NCI-H2107 treated with DMSO at 0.1 percent for 48 hours (cell line): Measurements from ENCODE around the gene AVEN.

Source experiments
- DNase-seq: peaks from one replicate; lab custom pipeline; 2025; ENCODE audit not compliant: unreplicated experiment; lab: John Stamatoyannopoulos, UW

Gene AVEN

GRCh38 chr15:33915571-33916407 is 123.2 kb downstream of the AVEN start:
- DNase-seq = peak; percentile 74

DNA sequence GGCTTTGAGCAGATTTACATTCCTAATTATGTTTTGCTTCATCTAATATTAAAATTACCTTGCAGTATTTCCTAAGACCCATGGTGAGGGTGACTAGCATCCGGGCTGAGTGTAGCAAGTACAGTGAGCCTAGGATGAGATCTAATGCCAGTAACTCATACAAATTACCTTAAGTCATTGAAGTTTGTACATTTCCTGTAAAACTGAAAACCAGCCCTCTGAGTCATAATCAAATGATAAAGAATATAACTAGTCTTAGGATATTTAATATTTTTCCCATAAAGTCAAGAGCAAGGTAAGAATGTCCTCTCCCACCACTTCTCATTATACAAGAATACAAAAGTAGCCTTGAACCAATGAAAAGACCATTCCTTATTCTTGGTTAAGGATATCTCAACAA is 125.5 kb downstream of the AVEN start:
- no peak for DNase-seq

DNA sequence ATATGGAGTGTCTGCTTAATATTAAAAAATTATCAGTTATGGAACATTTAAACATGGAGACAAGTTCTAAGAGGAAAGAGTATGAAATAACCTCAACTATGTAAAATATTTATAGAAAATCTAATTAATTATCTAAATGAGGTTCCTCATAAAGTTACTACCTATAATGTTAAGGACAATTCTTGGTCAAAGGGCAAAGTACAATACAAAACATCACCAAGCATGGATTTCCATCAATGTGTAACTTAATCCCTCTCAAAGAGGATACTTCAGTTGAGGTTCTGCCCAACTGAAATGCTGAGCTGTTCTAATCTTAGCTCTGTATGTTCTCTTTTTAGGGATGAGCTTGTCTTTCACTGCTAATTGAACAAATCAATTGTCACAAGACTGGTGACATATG is 126.7 kb downstream of the AVEN start:
- DNase-seq = no peak

DNA sequence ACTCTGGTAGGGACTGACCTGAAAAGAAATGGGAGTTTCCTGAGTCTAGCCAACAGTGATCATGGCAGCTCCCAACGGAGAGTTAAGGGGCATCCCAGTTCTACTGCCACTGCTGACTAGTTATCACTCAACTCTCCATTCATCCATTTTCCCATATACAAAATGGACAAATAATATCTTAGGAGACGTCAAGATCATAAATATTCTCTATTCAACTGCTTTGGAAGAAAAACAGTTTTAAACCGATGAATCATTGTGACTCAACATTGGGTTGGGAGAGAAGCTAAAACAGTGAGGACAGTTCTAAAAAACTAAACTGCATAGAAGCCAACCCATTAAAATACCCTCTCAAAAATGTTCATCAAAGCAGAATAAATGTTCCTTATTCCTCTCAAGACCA is 128.3 kb downstream of the AVEN start:
- DNase-seq = no peak

- no peak for DNase-seq
These were observed 130.6 kb downstream of the AVEN start for GRCh38 chr15:33908406-33908805.

DNA sequence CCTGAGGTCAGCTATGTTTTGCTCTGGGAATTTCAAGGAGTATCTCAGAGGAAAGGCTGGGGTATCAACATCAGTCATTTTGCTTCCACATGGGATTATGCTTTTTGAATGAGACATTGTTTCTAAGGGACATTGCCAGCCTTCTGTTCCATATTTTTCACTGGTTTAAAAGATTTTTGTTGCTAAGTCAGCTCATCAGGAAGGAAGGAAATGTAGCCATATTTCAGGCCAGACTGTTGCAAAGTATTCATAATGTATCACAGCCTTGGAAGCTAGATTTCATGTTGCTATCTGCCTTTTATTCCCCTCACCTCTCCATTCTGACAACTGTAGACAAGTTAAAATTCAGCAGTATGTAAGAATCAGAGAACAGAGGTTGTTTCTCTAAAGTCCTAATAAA is 131.7 kb downstream of the AVEN start:
- DNase-seq = no peak

- no peak for DNase-seq
These were observed 135.3 kb downstream of the AVEN start for GRCh38 chr15:33903661-33904060.

DNA sequence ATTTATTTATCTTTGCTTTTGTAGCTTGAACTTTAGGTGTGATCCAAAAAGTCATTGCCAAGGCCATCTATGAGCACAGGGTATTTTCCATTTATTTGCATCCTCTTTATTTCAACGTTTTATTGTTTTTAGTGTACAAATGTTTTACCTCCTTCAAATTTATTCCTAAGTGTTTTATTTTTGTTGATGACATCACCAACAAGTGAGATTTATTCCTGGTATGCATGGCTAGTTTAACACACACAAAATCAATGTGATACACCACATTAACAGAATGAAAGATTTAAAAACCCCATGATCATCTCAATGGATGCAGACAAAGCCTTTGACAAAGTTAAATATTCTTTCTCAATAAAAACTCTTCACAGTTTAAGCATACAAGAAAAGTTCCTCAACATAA is 137.0 kb downstream of the AVEN start:
- DNase-seq = no peak

DNA sequence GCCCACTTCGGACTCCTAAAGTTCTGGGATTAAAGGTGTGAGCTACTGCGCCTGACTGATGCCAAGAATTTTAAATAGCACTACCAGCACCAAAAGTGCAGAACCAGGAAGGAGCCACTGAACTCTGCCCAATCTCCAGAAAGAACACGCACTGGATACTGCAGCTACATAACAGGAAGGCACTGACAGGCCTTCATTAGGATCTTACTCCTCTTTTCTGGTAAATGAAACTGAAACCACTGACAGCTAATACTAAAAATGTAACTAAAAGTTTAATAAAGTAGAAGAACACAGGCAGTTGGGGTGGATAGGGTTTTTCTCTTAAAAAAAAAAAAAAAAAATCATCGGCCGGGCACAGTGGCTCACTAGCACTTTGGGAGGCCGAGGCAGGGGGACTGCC is 144.8 kb downstream of the AVEN start:
- no peak for DNase-seq

- peak; percentile 64 for DNase-seq
These were observed 150.8 kb downstream of the AVEN start for GRCh38 chr15:33888176-33888575.

GRCh38 chr15:33882921-33883320 is 156.1 kb downstream of the AVEN start:
- no peak for DNase-seq

DNA sequence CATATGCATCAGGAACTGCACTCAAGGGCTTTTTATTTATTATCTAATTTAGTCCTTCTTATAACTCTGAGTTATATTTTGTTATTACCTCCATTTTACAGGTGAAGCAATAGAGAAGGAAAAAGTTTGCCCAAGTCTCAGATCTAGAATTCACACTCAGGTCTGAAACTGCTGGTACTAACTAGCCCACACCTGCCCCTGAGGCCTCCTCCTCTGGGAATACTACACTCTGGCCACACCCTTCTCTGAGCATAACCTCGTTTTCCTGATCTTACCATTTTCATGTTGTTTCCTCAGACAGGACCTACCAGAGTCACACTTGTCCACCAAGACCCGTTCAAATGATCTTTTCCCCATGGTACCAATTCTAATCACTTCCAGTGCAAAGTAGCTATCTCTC is 164.8 kb downstream of the AVEN start:
- no peak for DNase-seq

- DNase-seq = no peak
These were observed 166.4 kb downstream of the AVEN start for GRCh38 chr15:33872416-33873106.

GRCh38 chr15:33871980-33872379 is 167.0 kb downstream of the AVEN start:
- no peak for DNase-seq

- DNase-seq = no peak
These were observed 172.8 kb downstream of the AVEN start for GRCh38 chr15:33866101-33866737.

DNA sequence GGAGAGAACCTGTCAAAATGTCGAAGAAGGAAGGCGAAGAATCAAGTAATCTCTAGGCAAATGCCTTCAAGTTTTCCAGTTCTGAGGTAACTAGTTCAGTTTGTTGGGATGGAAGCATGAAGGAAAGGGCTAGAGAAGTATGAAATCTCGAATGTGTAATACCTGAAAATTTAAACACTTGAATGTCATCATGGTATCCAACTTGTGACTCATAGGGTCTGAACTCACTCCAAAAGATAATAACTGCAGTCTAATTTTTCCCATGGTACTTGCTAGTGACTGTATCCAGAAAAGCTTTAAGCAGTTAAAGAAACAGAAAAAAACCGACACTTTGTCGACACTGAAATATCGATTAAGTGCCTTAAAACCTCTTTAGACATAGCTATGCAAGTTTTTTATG is 173.6 kb downstream of the AVEN start:
- no peak for DNase-seq

DNA sequence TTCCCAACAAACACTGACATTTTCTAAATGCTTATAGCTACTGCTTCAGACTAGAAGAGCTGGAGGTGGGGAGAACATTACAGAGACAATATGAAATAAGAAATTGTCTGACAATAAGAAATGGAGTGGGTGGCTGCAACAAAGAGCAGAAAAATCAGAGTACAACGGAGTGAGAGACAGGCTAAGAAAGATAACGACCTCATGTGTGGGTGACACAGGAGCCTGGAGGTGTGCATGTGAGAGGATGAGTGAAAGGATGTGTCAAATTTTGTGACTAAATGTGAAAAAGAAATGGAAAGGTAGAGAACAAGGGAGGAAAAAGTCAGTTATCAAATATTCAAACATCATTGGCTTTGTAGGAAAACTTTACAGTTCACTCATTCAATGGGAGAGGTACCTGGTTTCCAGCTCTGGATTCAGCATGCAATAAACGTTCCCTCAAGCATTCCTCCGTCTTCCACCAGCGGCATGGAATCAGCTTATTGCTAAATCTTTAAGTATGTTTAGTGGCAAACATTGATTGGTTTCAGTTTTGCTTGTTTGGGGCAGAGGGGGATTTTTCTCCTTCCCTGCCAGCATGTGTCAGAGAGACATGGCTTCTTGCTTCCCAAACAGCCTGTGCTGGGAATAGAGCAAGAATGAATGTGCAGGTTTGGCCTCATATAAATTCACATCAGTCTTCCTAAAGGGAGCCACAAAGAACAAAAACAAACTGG is 174.5 kb downstream of the AVEN start:
- no peak for DNase-seq

GRCh38 chr15:33860754-33861153 is 178.2 kb downstream of the AVEN start:
- DNase-seq = no peak

- DNase-seq = no peak
These were observed 178.9 kb downstream of the AVEN start for GRCh38 chr15:33859992-33860545.

GRCh38 chr15:33858836-33859235 is 180.2 kb downstream of the AVEN start:
- DNase-seq = no peak

DNA sequence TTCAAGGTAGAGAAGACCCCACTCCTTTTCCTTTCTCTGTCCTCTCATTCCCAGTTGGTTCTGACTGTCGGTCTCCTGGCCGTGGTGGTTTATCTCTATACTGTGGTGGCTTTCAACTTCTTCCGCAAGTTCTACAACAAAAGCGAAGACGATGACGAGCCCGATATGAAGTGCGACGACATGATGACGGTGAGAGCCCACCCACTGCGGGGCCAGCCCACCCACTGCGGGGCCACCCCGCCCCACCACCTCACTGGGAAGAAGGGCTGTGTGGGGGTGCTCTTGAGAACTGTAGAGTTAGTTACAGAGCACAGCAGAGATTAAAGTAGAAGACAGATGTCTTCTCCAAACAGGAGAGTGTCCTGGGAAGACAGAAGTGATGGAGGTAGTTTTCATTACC is 181.3 kb downstream of the AVEN start:
- DNase-seq = no peak
